ENCODE data around the gene MGLL.

GRCh38 chr3:127853681-127854080 lies 31.4 kb upstream of the MGLL start:
- TF ChIP-seq CTCF (IDR thresholded peaks at IDR 0.05 in 2 of 3, conservative IDR thresholded peaks at IDR 0.05 in 1 of 3; ENCODE audit: borderline replicate concordance in 1 of 3, insufficient read depth in 1 of 3, low read depth in 2 of 3, low read length in 2 of 3) (no peak), SP1 (IDR thresholded peaks at IDR 0.05; ENCODE audit: low read depth) (no peak), ZFX (IDR thresholded peaks at IDR 0.05) (no peak), TCF7L2 (IDR thresholded peaks at IDR 0.05; ENCODE audit: borderline replicate concordance, extremely low read depth, insufficient read depth, insufficient read length) (no peak), POLR2A (IDR thresholded peaks at IDR 0.05; ENCODE audit: borderline replicate concordance, extremely low read depth, insufficient read depth, insufficient read length) (no peak), SRF (IDR thresholded peaks at IDR 0.05; ENCODE audit: low read depth) (no peak), MAX (IDR thresholded peaks at IDR 0.05) (no peak), SIN3A (IDR thresholded peaks at IDR 0.05; ENCODE audit: low read depth) (no peak)
